ENCODE measurements around the gene HIGD1C.
"Not testable (repeated sequence)": the region's sequence is repeated elsewhere in the genome, so short reads cannot be mapped to it uniquely, and the experiment has no call there.

Gene HIGD1C

DNA sequence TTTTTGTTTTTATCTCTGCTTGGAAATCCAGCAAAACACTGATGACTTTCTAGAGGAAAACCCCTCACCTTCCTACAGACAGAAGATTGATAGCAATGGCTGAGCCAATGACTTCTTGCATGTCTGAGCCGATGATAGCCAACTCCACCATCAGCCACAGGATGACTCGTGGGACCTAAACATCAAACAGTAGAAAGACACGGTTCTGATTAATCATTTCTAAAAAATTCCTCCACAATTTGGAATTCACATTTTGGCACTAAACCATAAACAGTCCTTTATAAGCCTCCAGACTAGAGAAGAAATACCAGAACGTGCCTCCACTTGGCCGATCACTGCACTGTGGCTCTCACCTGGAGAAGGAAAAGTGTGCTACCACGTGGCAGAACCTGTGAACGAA, 47.9 kb downstream of the HIGD1C start:
- H3K79me2 ChIP-seq (ENCODE audit: control insufficient read depth, insufficient read depth, low read length, unreplicated experiment): no peaks in the 10 kb centered on the region
- H3K27me3 ChIP-seq (ENCODE audit: insufficient read depth, low read length): no peaks in the 10 kb centered on the region
- H3K27ac ChIP-seq (ENCODE audit: low read depth, low read length): no peak overlapping the region
- no peaks in the 10 kb centered on the region for H3K4me1 ChIP-seq (ENCODE audit: control insufficient read depth, insufficient read depth, low read length, unreplicated experiment)
- H3K36me3 ChIP-seq (ENCODE audit: insufficient read depth, low read length): peaks cover 13% of the 10 kb centered on the region
- no peak overlapping the region for H2AFZ ChIP-seq (ENCODE audit: low read length, unreplicated experiment)
- H3K4me3 ChIP-seq (ENCODE audit: low read depth, low read length): no peak overlapping the region

DNA sequence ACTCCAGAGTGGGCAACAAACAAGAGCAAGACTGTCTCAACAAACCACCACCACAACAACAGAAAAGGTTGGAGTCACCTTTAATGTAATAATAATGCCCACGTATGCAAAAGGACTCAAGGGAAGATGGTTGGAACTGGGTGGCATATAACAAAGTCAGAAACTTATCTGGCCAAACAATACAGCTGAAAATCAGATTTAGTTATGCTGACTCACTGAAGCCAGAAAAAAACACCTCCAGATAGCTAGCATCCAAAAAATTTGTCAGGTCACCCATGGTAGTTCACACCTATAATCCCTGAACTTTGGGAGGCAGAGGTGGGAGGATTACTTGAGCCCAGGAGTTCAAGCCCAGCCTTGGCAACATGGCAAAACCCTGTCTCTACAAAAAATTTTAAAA, 49.5 kb downstream of the HIGD1C start:
- Histone ChIP-seq H2AFZ (ENCODE audit: low read length, unreplicated experiment) (no peak overlapping the region), H3K79me2 (ENCODE audit: control insufficient read depth, insufficient read depth, low read length, unreplicated experiment) (no peaks in the 10 kb centered on the region), H3K27ac (ENCODE audit: low read depth, low read length) (no peak overlapping the region), H3K4me3 (ENCODE audit: low read depth, low read length) (no peak overlapping the region), H3K27me3 (ENCODE audit: insufficient read depth, low read length) (no peaks in the 10 kb centered on the region), H3K4me1 (ENCODE audit: control insufficient read depth, insufficient read depth, low read length, unreplicated experiment) (no peaks in the 10 kb centered on the region), H3K36me3 (ENCODE audit: insufficient read depth, low read length) (0 out of 2 replicates have a peak, but pooled peaks cover 5% of the 10 kb centered on the region)

DNA sequence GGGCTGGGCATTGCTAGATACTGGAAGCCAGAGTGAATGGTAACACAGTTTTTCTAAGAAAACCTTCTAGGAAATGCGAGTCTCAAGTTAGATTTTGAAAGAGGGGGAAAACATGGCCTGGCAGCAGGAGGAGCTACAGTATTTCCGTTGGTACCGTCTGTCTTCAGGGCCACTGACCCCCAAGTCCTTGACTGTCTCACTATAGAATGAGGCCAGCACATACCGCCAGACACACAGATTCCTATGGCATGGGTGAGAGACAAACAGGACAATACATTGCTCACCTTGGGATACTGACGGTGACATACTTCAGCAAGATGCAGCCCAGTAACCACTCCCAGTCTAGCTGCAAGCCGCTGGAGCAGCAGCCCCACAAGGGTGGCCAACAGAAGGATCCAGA, 52.2 kb downstream of the HIGD1C start:
- peaks cover 8% of the 10 kb centered on the region for H3K79me2 ChIP-seq (ENCODE audit: control insufficient read depth, insufficient read depth, low read length, unreplicated experiment)
- no peaks in the 10 kb centered on the region for H3K4me1 ChIP-seq (ENCODE audit: control insufficient read depth, insufficient read depth, low read length, unreplicated experiment)
- no peaks in the 10 kb centered on the region for H3K27me3 ChIP-seq (ENCODE audit: insufficient read depth, low read length)
- no peak overlapping the region for H3K27ac ChIP-seq (ENCODE audit: low read depth, low read length)
- H3K4me3 ChIP-seq (ENCODE audit: low read depth, low read length): no peak overlapping the region
- 0 out of 2 replicates have a peak, but pooled peaks cover 5% of the 10 kb centered on the region for H3K36me3 ChIP-seq (ENCODE audit: insufficient read depth, low read length)
- no peak overlapping the region for H2AFZ ChIP-seq (ENCODE audit: low read length, unreplicated experiment)

DNA sequence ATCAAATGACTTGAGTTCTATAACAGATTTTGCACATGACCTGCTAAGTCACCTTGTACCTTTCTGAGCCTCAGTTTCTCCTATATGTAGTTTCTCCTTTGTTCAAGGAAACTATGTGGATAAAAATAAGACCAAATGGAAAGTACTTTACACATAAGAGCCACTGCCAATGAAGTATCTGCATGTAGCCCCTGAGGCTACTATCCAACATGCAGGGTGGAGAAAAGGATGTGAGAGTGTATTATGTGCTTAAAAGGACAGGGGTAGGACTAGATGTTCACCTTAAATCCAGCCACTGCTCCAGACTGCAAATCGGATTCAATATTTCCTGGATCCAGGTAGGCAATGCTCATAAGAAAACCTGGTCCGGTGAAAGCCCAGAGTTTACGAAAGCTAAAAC, 52.7 kb downstream of the HIGD1C start:
- no peak overlapping the region for H3K27ac ChIP-seq (ENCODE audit: low read depth, low read length)
- H3K4me3 ChIP-seq (ENCODE audit: low read depth, low read length): no peak overlapping the region
- no peaks in the 10 kb centered on the region for H3K27me3 ChIP-seq (ENCODE audit: insufficient read depth, low read length)
- H3K36me3 ChIP-seq (ENCODE audit: insufficient read depth, low read length): 0 out of 2 replicates have a peak, but pooled peaks cover 3% of the 10 kb centered on the region
- peaks cover 11% of the 10 kb centered on the region for H3K79me2 ChIP-seq (ENCODE audit: control insufficient read depth, insufficient read depth, low read length, unreplicated experiment)
- no peaks in the 10 kb centered on the region for H3K4me1 ChIP-seq (ENCODE audit: control insufficient read depth, insufficient read depth, low read length, unreplicated experiment)
- H2AFZ ChIP-seq (ENCODE audit: low read length, unreplicated experiment): no peak overlapping the region

DNA sequence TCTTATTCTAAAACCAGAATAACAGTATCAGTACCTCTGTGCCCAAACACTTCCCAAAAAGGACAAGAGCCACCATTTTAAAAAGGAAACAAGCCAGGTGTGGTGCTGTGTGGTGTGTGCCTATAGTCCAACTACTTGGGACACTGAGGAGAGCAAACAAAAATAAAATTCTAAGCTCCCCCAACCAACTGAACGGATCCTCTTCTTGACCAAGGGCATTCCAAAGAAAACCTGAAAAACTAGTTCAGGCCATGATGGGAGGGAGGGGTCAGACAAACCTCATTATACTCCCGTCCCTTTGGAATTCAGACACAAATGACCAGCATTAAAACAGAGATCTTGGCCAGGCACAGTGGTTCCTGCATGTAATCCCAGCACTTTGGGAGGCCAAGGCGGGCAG, 53.3 kb downstream of the HIGD1C start:
- Histone ChIP-seq H3K4me1 (ENCODE audit: control insufficient read depth, insufficient read depth, low read length, unreplicated experiment) (no peaks in the 10 kb centered on the region), H3K36me3 (ENCODE audit: insufficient read depth, low read length) (no peaks in the 10 kb centered on the region), H2AFZ (ENCODE audit: low read length, unreplicated experiment) (no peak overlapping the region), H3K79me2 (ENCODE audit: control insufficient read depth, insufficient read depth, low read length, unreplicated experiment) (peaks cover 11% of the 10 kb centered on the region), H3K4me3 (ENCODE audit: low read depth, low read length) (no peak overlapping the region), H3K27me3 (ENCODE audit: insufficient read depth, low read length) (no peaks in the 10 kb centered on the region), H3K27ac (ENCODE audit: low read depth, low read length) (no peak overlapping the region)

DNA sequence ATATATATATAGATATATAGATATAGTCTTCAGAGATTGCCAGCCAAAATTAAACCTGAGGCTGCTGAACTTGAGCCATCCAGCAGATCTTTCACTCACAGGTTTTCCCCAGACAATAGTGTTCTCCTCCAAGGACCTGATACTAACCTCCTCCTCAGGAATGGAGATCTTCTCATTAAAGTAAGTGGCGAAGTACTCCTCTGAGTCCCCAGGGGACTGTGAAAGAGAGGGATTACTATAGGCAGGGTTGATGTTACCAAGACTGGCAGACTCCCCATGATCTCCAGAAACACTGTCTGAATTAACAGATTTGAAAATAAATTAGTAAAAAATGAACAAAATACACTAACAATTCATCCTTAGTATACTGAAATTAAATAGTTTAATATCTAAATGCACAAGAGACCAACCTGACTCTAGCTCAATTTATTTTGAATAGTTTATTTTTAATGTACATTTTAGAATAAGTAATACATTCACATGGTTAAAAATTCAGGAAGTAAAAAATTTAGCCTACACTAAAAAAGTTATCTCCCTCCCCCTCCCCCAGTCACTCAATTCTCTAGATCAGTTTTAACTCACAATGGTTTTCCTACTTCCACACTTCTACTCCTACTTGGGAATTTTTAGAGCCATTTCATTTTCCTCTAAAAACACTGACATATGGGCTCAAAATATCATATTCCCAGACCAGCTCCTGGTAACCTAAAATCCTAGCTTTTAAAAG, 56.1 kb downstream of the HIGD1C start:
- Histone ChIP-seq H3K79me2 (ENCODE audit: control insufficient read depth, insufficient read depth, low read length, unreplicated experiment) (peaks cover 26% of the 10 kb centered on the region), H3K36me3 (ENCODE audit: insufficient read depth, low read length) (no peaks in the 10 kb centered on the region), H3K27ac (ENCODE audit: low read depth, low read length) (no peak overlapping the region), H3K4me3 (ENCODE audit: low read depth, low read length) (no peak overlapping the region), H3K4me1 (ENCODE audit: control insufficient read depth, insufficient read depth, low read length, unreplicated experiment) (no peaks in the 10 kb centered on the region), H3K27me3 (ENCODE audit: insufficient read depth, low read length) (no peaks in the 10 kb centered on the region), H2AFZ (ENCODE audit: low read length, unreplicated experiment) (no peak overlapping the region)

DNA sequence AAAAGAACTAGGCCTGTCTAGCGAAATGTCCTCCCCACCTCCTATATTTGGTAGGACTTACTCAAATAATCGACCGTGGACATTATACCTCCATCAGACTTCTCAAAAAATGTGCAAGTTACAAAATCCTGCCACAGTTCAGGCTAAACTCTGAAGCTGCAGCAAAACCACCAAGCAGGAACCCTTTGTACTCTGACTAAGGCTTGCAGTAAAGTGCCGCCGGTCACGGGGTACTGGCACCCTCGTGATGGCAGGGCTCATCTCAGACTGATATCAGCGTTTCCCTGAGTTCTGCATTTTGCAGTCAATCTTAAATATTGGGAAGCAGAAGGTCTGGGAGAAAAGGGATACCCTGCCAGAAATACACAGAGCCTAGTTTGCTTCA, 56.7 kb downstream of the HIGD1C start:
- Histone ChIP-seq H3K79me2 (ENCODE audit: control insufficient read depth, insufficient read depth, low read length, unreplicated experiment) (peaks cover 28% of the 10 kb centered on the region), H3K27ac (ENCODE audit: low read depth, low read length) (no peak overlapping the region), H3K27me3 (ENCODE audit: insufficient read depth, low read length) (no peaks in the 10 kb centered on the region), H3K4me3 (ENCODE audit: low read depth, low read length) (no peak overlapping the region), H2AFZ (ENCODE audit: low read length, unreplicated experiment) (no peak overlapping the region), H3K36me3 (ENCODE audit: insufficient read depth, low read length) (no peaks in the 10 kb centered on the region), H3K4me1 (ENCODE audit: control insufficient read depth, insufficient read depth, low read length, unreplicated experiment) (no peaks in the 10 kb centered on the region)

DNA sequence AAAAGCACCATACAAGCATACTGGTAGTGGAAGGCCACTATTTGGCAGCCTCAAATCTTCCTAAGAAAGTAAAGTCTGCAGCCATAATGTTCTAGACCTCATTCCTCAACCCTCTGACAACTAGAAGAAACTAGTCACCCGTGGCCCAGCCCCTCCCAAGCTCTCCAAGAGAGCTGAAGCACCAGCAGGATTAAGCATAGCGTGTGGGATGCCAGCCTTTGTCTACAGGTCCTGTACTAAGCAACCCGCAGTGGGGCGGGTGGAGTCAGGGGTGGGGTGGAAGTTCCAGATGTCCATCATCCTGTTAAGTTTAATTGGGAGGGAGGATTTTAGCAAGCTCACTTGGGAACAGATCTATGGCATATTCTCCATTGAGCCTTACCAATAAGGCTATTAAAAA, 59.6 kb downstream of the HIGD1C start:
- no peak overlapping the region for H2AFZ ChIP-seq (ENCODE audit: low read length, unreplicated experiment)
- no peaks in the 10 kb centered on the region for H3K27me3 ChIP-seq (ENCODE audit: insufficient read depth, low read length)
- no peak overlapping the region for H3K27ac ChIP-seq (ENCODE audit: low read depth, low read length)
- H3K36me3 ChIP-seq (ENCODE audit: insufficient read depth, low read length): no peaks in the 10 kb centered on the region
- H3K4me3 ChIP-seq (ENCODE audit: low read depth, low read length): no peak overlapping the region
- H3K79me2 ChIP-seq (ENCODE audit: control insufficient read depth, insufficient read depth, low read length, unreplicated experiment): peaks cover 36% of the 10 kb centered on the region
- H3K4me1 ChIP-seq (ENCODE audit: control insufficient read depth, insufficient read depth, low read length, unreplicated experiment): no peaks in the 10 kb centered on the region

DNA sequence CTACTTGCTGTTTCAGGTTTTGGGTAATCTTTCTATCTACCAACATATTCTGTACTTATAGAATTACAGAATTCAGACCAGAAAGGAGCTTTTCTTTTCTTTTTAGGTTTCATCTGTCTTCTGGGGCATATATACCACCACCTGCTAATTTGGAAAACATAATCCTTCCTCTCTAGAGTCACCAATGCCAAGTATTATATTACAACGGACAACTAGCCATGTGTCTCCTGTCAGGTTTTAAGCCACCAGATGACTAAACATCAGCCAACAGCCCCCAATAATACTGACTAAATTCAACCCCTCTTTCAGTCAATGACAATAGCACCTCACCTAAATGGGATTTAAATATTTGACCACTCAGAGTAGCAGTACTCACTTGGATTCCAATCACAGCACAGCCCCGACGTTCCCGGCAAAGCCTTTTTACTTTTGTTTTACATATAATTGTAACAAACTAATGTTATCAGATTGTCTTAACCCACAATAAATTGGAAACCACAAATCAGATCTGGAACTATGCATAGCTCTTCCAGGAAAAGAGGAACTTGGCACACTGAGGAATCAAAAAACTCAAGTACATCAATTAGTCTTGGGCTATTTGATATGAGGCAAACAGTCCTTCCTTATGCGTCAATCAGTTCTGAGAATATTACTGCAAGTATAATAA, 60.4 kb downstream of the HIGD1C start:
- Histone ChIP-seq H3K27me3 (ENCODE audit: insufficient read depth, low read length) (no peaks in the 10 kb centered on the region), H3K79me2 (ENCODE audit: control insufficient read depth, insufficient read depth, low read length, unreplicated experiment) (peaks cover 43% of the 10 kb centered on the region), H3K4me1 (ENCODE audit: control insufficient read depth, insufficient read depth, low read length, unreplicated experiment) (no peaks in the 10 kb centered on the region), H2AFZ (ENCODE audit: low read length, unreplicated experiment) (no peak overlapping the region), H3K4me3 (ENCODE audit: low read depth, low read length) (no peak overlapping the region), H3K36me3 (ENCODE audit: insufficient read depth, low read length) (no peaks in the 10 kb centered on the region), H3K27ac (ENCODE audit: low read depth, low read length) (no peak overlapping the region)

DNA sequence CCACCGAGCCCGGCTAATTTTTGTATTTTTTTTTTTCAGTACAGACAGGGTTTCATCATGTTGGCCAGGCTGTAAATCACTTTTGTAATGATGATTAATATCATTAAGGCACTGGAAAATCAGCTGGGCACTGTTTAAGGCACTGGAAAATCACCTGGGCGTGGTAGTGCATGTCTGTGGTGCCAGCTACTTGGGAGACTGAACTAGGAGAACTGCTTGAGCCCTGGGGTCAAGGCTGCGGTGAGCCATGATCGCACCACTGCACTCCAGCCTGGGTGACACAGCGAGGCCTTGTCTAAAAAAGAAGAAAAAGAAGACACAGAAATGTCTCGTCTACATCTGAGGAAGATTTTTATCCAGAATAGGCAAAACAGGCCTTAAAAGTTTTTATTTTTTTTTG, 61.1 kb downstream of the HIGD1C start:
- peaks cover 44% of the 10 kb centered on the region for H3K79me2 ChIP-seq (ENCODE audit: control insufficient read depth, insufficient read depth, low read length, unreplicated experiment)
- no peaks in the 10 kb centered on the region for H3K27me3 ChIP-seq (ENCODE audit: insufficient read depth, low read length)
- H3K4me3 ChIP-seq (ENCODE audit: low read depth, low read length): no peak overlapping the region
- no peak overlapping the region for H2AFZ ChIP-seq (ENCODE audit: low read length, unreplicated experiment)
- no peaks in the 10 kb centered on the region for H3K4me1 ChIP-seq (ENCODE audit: control insufficient read depth, insufficient read depth, low read length, unreplicated experiment)
- no peaks in the 10 kb centered on the region for H3K36me3 ChIP-seq (ENCODE audit: insufficient read depth, low read length)
- no peak overlapping the region for H3K27ac ChIP-seq (ENCODE audit: low read depth, low read length)

DNA sequence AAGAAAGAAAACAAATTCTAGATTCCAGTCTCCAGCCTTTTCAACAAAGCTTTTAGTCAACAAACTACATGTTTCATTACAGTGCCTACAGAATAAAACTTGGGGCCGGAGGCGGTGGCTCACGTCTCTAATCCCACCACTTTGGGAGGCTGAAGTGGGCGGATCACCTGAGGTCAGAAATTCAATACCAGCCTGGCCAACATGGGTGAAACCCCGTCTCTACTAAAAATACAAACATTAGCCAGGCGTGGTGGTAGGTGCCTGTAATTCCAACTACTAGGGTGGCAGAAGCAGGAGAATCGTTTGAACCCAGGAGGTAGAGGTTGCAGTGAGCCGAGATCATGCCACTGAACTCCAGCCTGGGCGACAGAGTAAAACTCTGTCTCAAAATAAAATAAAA, 62.1 kb downstream of the HIGD1C start:
- peaks cover 44% of the 10 kb centered on the region for H3K79me2 ChIP-seq (ENCODE audit: control insufficient read depth, insufficient read depth, low read length, unreplicated experiment)
- H3K36me3 ChIP-seq (ENCODE audit: insufficient read depth, low read length); H3K27ac ChIP-seq (ENCODE audit: low read depth, low read length); H3K4me3 ChIP-seq (ENCODE audit: low read depth, low read length); H3K4me1 ChIP-seq (ENCODE audit: control insufficient read depth, insufficient read depth, low read length, unreplicated experiment); H2AFZ ChIP-seq (ENCODE audit: low read length, unreplicated experiment); H3K27me3 ChIP-seq (ENCODE audit: insufficient read depth, low read length): not testable (repeated sequence)
